Stimulated activated CD4-positive, alpha-beta T cell treated with anti-CD3 and anti-CD28 coated beads, Interleukin-12 subunit alpha, Interleukin-12 subunit beta, amount 100 ng/mL, for 4 hours (primary cell): ENCODE results near the gene FRZB.

Experiments
- DNase-seq: peaks from one replicate; pipeline ENCODE4 v3.0.0-alpha.2; 2020

The FRZB gene

GRCh38 chr2:182833084-182833854, 33.2 kb downstream of the FRZB start:
- no peak for DNase-seq

GRCh38 chr2:182831921-182832320, 34.5 kb downstream of the FRZB start:
- DNase-seq: no peak

GRCh38 chr2:182831101-182831500, 35.3 kb downstream of the FRZB start:
- no peak for DNase-seq

GRCh38 chr2:182827182-182827879, 39.1 kb downstream of the FRZB start:
- no peak for DNase-seq

GRCh38 chr2:182826496-182826895, 39.9 kb downstream of the FRZB start:
- DNase-seq: no peak

- no peak for DNase-seq
These were observed 40.4 kb downstream of the FRZB start for GRCh38 chr2:182826064-182826463.

GRCh38 chr2:182824767-182825158, 41.7 kb downstream of the FRZB start:
- DNase-seq: no peak

- no peak for DNase-seq
These were observed 42.2 kb downstream of the FRZB start for GRCh38 chr2:182824056-182824766.

GRCh38 chr2:182822733-182823132, 43.7 kb downstream of the FRZB start:
- no peak for DNase-seq

GRCh38 chr2:182821182-182821581, 45.3 kb downstream of the FRZB start:
- DNase-seq: no peak

- no peak for DNase-seq
These were observed 47.0 kb downstream of the FRZB start for GRCh38 chr2:182819412-182819811.

GRCh38 chr2:182818925-182819324, 47.5 kb downstream of the FRZB start:
- no peak for DNase-seq

GRCh38 chr2:182818501-182818900, 47.9 kb downstream of the FRZB start:
- no peak for DNase-seq

GRCh38 chr2:182817558-182817957, 48.9 kb downstream of the FRZB start:
- DNase-seq: no peak

- no peak for DNase-seq
These were observed 49.6 kb downstream of the FRZB start for GRCh38 chr2:182816866-182817265.

- no peak for DNase-seq
These were observed 51.6 kb downstream of the FRZB start for GRCh38 chr2:182814804-182815203.

- no peak for DNase-seq
These were observed 52.1 kb downstream of the FRZB start for GRCh38 chr2:182814380-182814779.

GRCh38 chr2:182810087-182810486, 56.4 kb downstream of the FRZB start:
- DNase-seq: no peak

GRCh38 chr2:182807319-182807718, 59.1 kb downstream of the FRZB start:
- DNase-seq: no peak

- no peak for DNase-seq
These were observed 62.3 kb downstream of the FRZB start for GRCh38 chr2:182804128-182804527.

GRCh38 chr2:182798736-182799135, 67.7 kb downstream of the FRZB start:
- DNase-seq: no peak

GRCh38 chr2:182792441-182792840, 74.0 kb downstream of the FRZB start:
- DNase-seq: no peak

GRCh38 chr2:182784777-182785176, 81.7 kb downstream of the FRZB start:
- DNase-seq: no peak
